Gastrocnemius medialis (tissue), 4 donors: ENCODE results near the gene PODN. TPM values are rescaled to one million over a fixed set of nuclear protein-coding genes. Genes with fewer than 3 reads are reported as not detected.

ENCODE experiments used
- ATAC-seq, 2 donors: fragments of 150-250 bp; one replicate each; pipeline ENCODE4 v1.9.1; 2016
- DNase-seq, 2 donors: peaks; one replicate each; pipeline ENCODE4 v3.0.0-alpha.2; 2019
- H3K27ac ChIP-seq, 4 donors: fragments of 200-600 bp; sonication (generic); 1 replicate in 1 of 4; 2 replicates in 3 of 4; pipeline ENCODE4 v1.5.1; 2016 to 2018; ENCODE audit warnings: mild to moderate bottlenecking in 2 of 4, moderate library complexity in 1 of 4
- H3K27me3 ChIP-seq, 3 donors: fragments of 200-600 bp; sonication (generic) in 2 of 3; 1 replicate in 1 of 3; 2 replicates in 2 of 3; pipeline versions ENCODE4 v1.5.1 to v1.6.0; 2016 to 2019; ENCODE audit warnings: mild to moderate bottlenecking in 1 of 3, moderate library complexity in 1 of 3
- H3K36me3 ChIP-seq, 2 donors: fragments of 200-600 bp; sonication (generic) in 1 of 2; one replicate each; pipeline ENCODE4 v1.5.1; 2017 to 2018
- H3K4me1 ChIP-seq, 2 donors: fragments of 200-600 bp; sonication (generic) in 1 of 2; one replicate each; pipeline ENCODE4 v1.5.1; 2016 to 2017; ENCODE audit warnings: mild to moderate bottlenecking in 2 of 2
- H3K4me3 ChIP-seq, 4 donors: fragments of 200-600 bp; sonication (generic) in 3 of 4; 1 replicate in 1 of 4; 2 replicates in 3 of 4; pipeline ENCODE4 v1.5.1; 2016 to 2019; ENCODE audit warnings: mild to moderate bottlenecking in 2 of 4
- H3K9me3 ChIP-seq, 3 donors: fragments of 200-600 bp; sonication (generic) in 2 of 3; 1 replicate in 1 of 3; 2 replicates in 2 of 3; pipeline ENCODE4 v1.5.1; 2016 to 2019
- CTCF ChIP-seq, 5 experiments: fragments of 450-650 bp in 3 of 5; fragments of 200-600 bp in 2 of 5; sonication (generic) in 2 of 5; IDR thresholded peaks in 4 of 5; conservative IDR thresholded peaks in 1 of 5; 1 replicate in 4 of 5; 2 replicates in 1 of 5; pipeline ENCODE4 v1.5.1; 2016 to 2019; ENCODE audit warnings: antibody characterized with exemption in 5 of 5, mild to moderate bottlenecking in 3 of 5, moderate library complexity in 3 of 5
- POLR2A ChIP-seq, 2 donors: fragments of 450-650 bp; IDR thresholded peaks; one replicate each; pipeline ENCODE4 v1.6.1; 2017; ENCODE audit warnings: antibody characterized with exemption in 2 of 2, mild to moderate bottlenecking in 2 of 2, moderate library complexity in 2 of 2
- in situ Hi-C, 4 donors: fragments of 200-750 bp; cut with MboI; loops; one replicate each; pipeline versions ENCODE4 v1.15.0 to v1.8.0; 2017; ENCODE audit warnings: low sequenced_read_pairs in 4 of 4
- intact Hi-C: fragments of 100-400 bp; cut with DNase I; formaldehyde crosslinking; loops from one replicate; pipeline ENCODE4 v1.15.1; 2023; ENCODE audit warnings: low total_unique reads
- total RNA-seq, 4 donors: library from RNA; depleted of rRNA; stranded (reverse); fragments of >200 nt; gene quantifications; one replicate each; pipeline versions ENCODE4 v1.1.0 to v1.2.3, GENCODE V29; 2016

The PODN gene
- total RNA-seq, 4 donors from 2014 or later = 10.2 to 15.9 (median 13.0) TPM

DNA sequence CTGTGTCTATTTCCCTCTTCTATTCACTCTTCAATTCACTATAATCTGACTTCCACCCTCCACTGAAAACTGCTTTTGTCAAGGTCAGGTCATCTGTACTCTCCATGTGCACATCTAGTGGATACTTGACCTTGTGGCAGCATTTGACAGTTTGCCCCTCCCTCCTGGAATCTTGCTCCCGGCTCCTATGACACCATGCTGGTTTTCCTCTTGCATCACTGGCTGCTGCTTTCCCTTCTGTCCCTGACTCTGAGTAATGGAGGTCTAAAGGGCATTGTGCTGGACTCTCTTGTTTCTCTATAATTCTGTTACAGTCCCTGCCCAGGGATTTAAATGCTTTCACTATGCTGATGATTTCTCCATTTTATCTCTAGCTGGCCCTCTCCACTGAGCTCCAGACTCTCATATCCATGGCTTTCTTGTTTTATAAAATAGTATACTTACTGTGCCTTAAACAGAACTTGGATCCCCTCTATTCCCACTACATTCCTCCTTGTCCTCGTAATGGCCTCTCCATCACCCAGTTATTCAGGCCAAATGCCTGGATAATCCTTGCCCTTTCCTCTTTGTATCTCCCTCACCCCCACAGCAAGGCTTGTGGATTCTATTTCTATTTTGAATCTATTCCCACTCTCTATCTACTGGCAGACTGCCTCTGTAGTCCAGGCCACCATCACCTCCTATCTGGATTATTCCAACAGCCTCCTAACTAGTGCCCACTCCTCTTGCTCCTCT lies 36.8 kb upstream of the PODN start:
- ATAC-seq (peak; percentile 62 to 98), DNase-seq (peak; percentile 6 to 73)
- no peaks in the 10 kb centered on the region for H3K9me3 ChIP-seq
- no peak for TF ChIP-seq CTCF (IDR thresholded peaks at IDR 0.05 in 4 of 5, conservative IDR thresholded peaks at IDR 0.05 in 1 of 5)
- TF ChIP-seq POLR2A (IDR thresholded peaks at IDR 0.05) = no peak
- in situ Hi-C loops = no loop called here
- peaks cover 0 to 11% of the 10 kb centered on the region in 2 donors for H3K36me3 ChIP-seq
- peak overlapping the region; percentile 2 to 70 (median 64) for H3K27ac ChIP-seq
- intact Hi-C loops = no loop called here
- H3K4me1 ChIP-seq = peaks cover 12 to 14% of the 10 kb centered on the region in 2 donors
- H3K4me3 ChIP-seq = no peak overlapping the region
- H3K27me3 ChIP-seq = no peaks in the 10 kb centered on the region

DNA sequence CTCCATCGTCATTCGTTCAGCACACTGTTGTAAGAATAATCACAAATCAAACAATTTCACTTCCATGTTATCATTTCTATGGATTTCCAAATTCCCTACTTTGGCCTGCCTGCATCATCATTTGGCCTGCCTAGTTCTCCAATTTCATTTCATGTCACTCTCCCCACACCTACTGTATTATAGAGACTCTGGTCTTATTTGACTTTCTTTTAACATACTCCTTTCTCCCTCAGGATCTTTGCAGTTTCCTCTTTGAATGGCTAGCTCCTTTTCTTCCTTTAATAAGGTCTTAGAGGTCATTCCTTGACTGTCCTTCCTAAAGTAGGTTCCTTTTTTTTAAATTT lies 36.3 kb upstream of the PODN start:
- in situ Hi-C loops (no loop called here), intact Hi-C loops (no loop called here)
- no peak for TF ChIP-seq CTCF (IDR thresholded peaks at IDR 0.05 in 4 of 5, conservative IDR thresholded peaks at IDR 0.05 in 1 of 5)
- no peak for TF ChIP-seq POLR2A (IDR thresholded peaks at IDR 0.05)
- Histone ChIP-seq H3K4me1 (peaks cover 12 to 14% of the 10 kb centered on the region in 2 donors), H3K27ac (peak overlapping the region in 3 of 4 donors; percentile 61 to 70 (median 66)), H3K36me3 (peaks cover 0 to 11% of the 10 kb centered on the region in 2 donors), H3K4me3 (no peak overlapping the region), H3K9me3 (no peaks in the 10 kb centered on the region), H3K27me3 (no peaks in the 10 kb centered on the region)
- no peak for ATAC-seq
- DNase-seq = no peak

DNA sequence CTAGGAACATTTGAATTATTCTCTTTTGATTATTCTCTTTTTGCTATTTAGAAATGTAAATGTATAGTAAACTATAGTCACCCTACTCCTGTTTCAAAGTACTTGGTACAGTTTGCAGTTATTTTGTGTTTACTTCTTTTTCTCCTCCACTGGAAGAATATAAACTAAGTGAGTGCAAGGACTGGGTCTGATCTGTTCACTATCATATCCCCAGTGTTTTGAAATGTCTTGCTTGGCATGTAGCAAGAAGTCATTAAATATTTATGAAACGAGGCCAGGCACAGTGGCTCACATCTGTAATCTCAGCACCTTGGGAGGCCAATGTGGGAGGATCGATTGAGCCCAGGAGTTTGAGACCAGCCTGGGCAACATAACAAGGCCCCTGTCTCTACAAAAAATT lies 35.8 kb upstream of the PODN start:
- in situ Hi-C loops = no loop called here
- Histone ChIP-seq H3K4me1 (peaks cover 12 to 14% of the 10 kb centered on the region in 2 donors), H3K9me3 (no peaks in the 10 kb centered on the region), H3K4me3 (no peak overlapping the region), H3K27me3 (no peaks in the 10 kb centered on the region), H3K36me3 (peaks cover 0 to 11% of the 10 kb centered on the region in 2 donors), H3K27ac (no peak overlapping the region)
- no peak for TF ChIP-seq POLR2A (IDR thresholded peaks at IDR 0.05)
- TF ChIP-seq CTCF (IDR thresholded peaks at IDR 0.05 in 4 of 5, conservative IDR thresholded peaks at IDR 0.05 in 1 of 5) = no peak
- ATAC-seq = no peak
- no peak for DNase-seq
- intact Hi-C loops = no loop called here

GRCh38 chr1:53031732-53032131 lies 30.3 kb upstream of the PODN start:
- no peaks in the 10 kb centered on the region for H3K4me1 ChIP-seq
- in situ Hi-C loops (no loop called here), intact Hi-C loops (no loop called here)
- no peak overlapping the region for H3K4me3 ChIP-seq
- no peak for ATAC-seq
- DNase-seq = no peak
- peaks cover 0 to 14% of the 10 kb centered on the region in 2 donors for H3K36me3 ChIP-seq
- H3K27ac ChIP-seq = no peak overlapping the region
- H3K9me3 ChIP-seq = no peaks in the 10 kb centered on the region
- no peak for TF ChIP-seq CTCF (IDR thresholded peaks at IDR 0.05 in 4 of 5, conservative IDR thresholded peaks at IDR 0.05 in 1 of 5)
- TF ChIP-seq POLR2A (IDR thresholded peaks at IDR 0.05) = no peak
- no peaks in the 10 kb centered on the region for H3K27me3 ChIP-seq
